ENCODE results near the gene MRPL58. TPM values are rescaled to one million over a fixed set of nuclear protein-coding genes. Genes with fewer than 3 reads are reported as not detected.

The MRPL58 gene
- total RNA-seq, 1 experiment from 2014 or later = 41.9 TPM

DNA sequence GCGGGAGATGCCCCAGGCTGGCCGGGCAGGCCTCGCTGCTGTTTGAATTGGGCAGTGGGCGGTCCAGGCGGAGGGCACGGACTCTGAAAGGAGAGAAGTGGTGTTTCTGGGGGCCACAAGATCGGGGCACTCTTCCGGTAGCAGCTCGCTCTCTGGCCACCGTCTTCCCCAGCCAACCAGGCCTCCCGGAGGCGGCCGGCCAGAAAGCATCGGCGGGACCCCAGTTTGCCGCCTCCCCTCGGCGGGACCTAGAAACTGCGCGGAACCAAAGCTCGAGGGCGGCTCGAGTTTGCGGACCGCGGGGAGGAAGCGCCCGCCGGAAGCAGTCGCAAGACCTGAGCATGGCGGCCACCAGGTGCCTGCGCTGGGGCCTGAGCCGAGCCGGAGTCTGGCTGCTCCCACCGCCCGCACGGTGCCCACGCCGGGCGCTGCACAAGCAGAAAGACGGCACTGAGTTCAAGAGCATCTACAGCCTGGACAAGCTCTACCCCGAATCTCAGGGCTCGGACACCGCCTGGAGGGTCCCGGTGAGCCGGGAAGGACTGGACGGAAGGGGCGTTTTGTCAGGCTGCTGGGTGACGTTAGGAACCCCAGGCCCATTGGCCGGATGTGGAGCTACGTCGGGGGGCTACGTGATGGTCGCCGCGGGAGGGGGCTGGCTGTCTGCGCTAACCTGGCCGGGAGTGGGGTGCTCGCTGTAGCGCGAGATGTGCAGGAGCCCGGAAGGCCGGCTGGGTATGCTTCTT, at the start of gene MRPL58 (continued):
- TF ChIP-seq SMAD3 (CRISPR knock-in tag; IDR thresholded peaks at IDR 0.05; ENCODE audit: borderline replicate concordance) (peak; percentile 85; the same call in 1 of the 2 replicates), ZMAT4 (CRISPR knock-in tag; IDR thresholded peaks at IDR 0.05) (no peak), RELA (CRISPR knock-in tag; IDR thresholded peaks at IDR 0.05; ENCODE audit: borderline replicate concordance) (peak; percentile 73), ETV6 (CRISPR knock-in tag; IDR thresholded peaks at IDR 0.05) (peak; percentile 97), EMX1 (CRISPR knock-in tag; IDR thresholded peaks at IDR 0.05) (no peak), ZNF532 (CRISPR knock-in tag; IDR thresholded peaks at IDR 0.05; ENCODE audit: borderline replicate concordance) (no peak), ESRRA (CRISPR knock-in tag; IDR thresholded peaks at IDR 0.05; ENCODE audit: borderline replicate concordance) (peak; percentile 92), SMAD4 (CRISPR knock-in tag; IDR thresholded peaks at IDR 0.05) (no peak), ELF4 (CRISPR knock-in tag; IDR thresholded peaks at IDR 0.05; ENCODE audit: low read depth) (no peak), NFATC4 (CRISPR knock-in tag; IDR thresholded peaks at IDR 0.05) (no peak), USF2 (CRISPR knock-in tag; IDR thresholded peaks at IDR 0.05) (peak; percentile 41; the same call in 1 of the 2 replicates), GTF2I (CRISPR knock-in tag; conservative IDR thresholded peaks at IDR 0.05) (no peak), JUN (CRISPR knock-in tag; IDR thresholded peaks at IDR 0.05) (peak; percentile 86; the same call in 1 of the 2 replicates), ERG (CRISPR knock-in tag; IDR thresholded peaks at IDR 0.05) (no peak), IRF1 (CRISPR knock-in tag; IDR thresholded peaks at IDR 0.05) (peak; percentile 60; the same call in 1 of the 2 replicates), FOXK1 (CRISPR knock-in tag; IDR thresholded peaks at IDR 0.05) (peak; percentile 95), RORB (CRISPR knock-in tag; IDR thresholded peaks at IDR 0.05) (no peak), ZNF317 (CRISPR knock-in tag; IDR thresholded peaks at IDR 0.05; ENCODE audit: borderline replicate concordance, low read depth) (0 out of 2 replicates have a peak, but pooled peaks have one; percentile 33), MYBL2 (CRISPR knock-in tag; IDR thresholded peaks at IDR 0.05) (peak; percentile 60; the same call in 1 of the 2 replicates), E2F5 (CRISPR knock-in tag; IDR thresholded peaks at IDR 0.05) (peak; percentile 78), FOXP4 (CRISPR knock-in tag; IDR thresholded peaks at IDR 0.05) (peak; percentile 87), ZBTB43 (CRISPR knock-in tag; IDR thresholded peaks at IDR 0.05) (0 out of 2 replicates have a peak, but pooled peaks have one; percentile 58), ATF1 (CRISPR knock-in tag; IDR thresholded peaks at IDR 0.05) (no peak), CBFB (CRISPR knock-in tag; IDR thresholded peaks at IDR 0.05; ENCODE audit: low read depth) (peak; percentile 88; the same call in 1 of the 2 replicates)
- TF ChIP-seq, protein P1, sequence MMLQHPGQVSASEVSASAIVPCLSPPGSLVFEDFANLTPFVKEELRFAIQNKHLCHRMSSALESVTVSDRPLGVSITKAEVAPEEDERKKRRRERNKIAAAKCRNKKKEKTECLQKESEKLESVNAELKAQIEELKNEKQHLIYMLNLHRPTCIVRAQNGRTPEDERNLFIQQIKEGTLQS (CRISPR knock-in tag; conservative IDR thresholded peaks at IDR 0.05) = no peak
- TF ChIP-seq, protein P2, sequence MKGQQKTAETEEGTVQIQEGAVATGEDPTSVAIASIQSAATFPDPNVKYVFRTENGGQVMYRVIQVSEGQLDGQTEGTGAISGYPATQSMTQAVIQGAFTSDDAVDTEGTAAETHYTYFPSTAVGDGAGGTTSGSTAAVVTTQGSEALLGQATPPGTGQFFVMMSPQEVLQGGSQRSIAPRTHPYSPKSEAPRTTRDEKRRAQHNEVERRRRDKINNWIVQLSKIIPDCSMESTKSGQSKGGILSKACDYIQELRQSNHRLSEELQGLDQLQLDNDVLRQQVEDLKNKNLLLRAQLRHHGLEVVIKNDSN (CRISPR knock-in tag; IDR thresholded peaks at IDR 0.05) = peak; percentile 65; the same call in 1 of the 2 replicates

Data from WTC11 (cell line).